Adrenal gland (tissue), 12 donors: ENCODE results near the gene RASAL1. TPM values are rescaled to one million over a fixed set of nuclear protein-coding genes. Genes with fewer than 3 reads are reported as not detected.

Experiments
- DNase-seq, 7 donors: peaks; one replicate each; pipeline ENCODE4 v3.0.0-alpha.2; 2019 to 2020
- H3K27ac ChIP-seq, 5 donors: fragments of 200-600 bp; sonication (generic) in 4 of 5; 1 replicate in 3 of 5; 2 replicates in 2 of 5; pipeline versions ENCODE4 v1.5.1 to v1.8.0; 2016 to 2020; ENCODE audit warnings: mild to moderate bottlenecking in 1 of 5
- H3K27me3 ChIP-seq: fragments of 200-600 bp; 2 replicates; pipeline ENCODE4 v1.8.0; 2021
- H3K36me3 ChIP-seq, 2 donors: fragments of 200-600 bp; replicated peaks in 1 of 2; 1 replicate in 1 of 2; 2 replicates in 1 of 2; pipeline versions ENCODE4 v1.5.1 to v1.8.0; 2018 to 2022
- H3K4me1 ChIP-seq, 2 donors: fragments of 200-600 bp; replicated peaks in 1 of 2; 1 replicate in 1 of 2; 2 replicates in 1 of 2; pipeline versions ENCODE4 v1.5.1 to v1.8.0; 2018 to 2021
- H3K4me3 ChIP-seq, 4 donors: fragments of 200-600 bp; sonication (generic) in 3 of 4; one replicate each; pipeline ENCODE4 v1.5.1; 2016 to 2018
- H3K9me3 ChIP-seq, 3 donors: fragments of 200-600 bp; sonication (generic) in 1 of 3; replicated peaks in 1 of 3; 1 replicate in 2 of 3; 2 replicates in 1 of 3; pipeline versions ENCODE4 v1.5.1 to v1.8.0; 2016 to 2021
- CTCF ChIP-seq, 6 experiments: fragments of 450-650 bp in 4 of 6; fragments of 200-600 bp in 2 of 6; sonication (generic) in 1 of 6; IDR thresholded peaks; 1 replicate in 5 of 6; 2 replicates in 1 of 6; pipeline versions ENCODE4 v1.5.1 to v1.8.0; 2016 to 2021; ENCODE audit warnings: antibody characterized with exemption in 6 of 6, mild to moderate bottlenecking in 2 of 6, moderate library complexity in 1 of 6
- POLR2A ChIP-seq, 2 donors: fragments of 450-650 bp; IDR thresholded peaks; one replicate each; pipeline ENCODE4 v1.6.1; 2017; ENCODE audit warnings: antibody characterized with exemption in 2 of 2, mild to moderate bottlenecking in 2 of 2, moderate library complexity in 1 of 2
- WGBS, 4 donors: extraction: QIAGEN DNeasy Blood & Tissue Kit in 2 of 4; methylation state at CpG; one replicate each; pipeline versions ENCODE4 v1.1.5 to v1.1.7; 2013 to 2017; 5-methylcytosine and 5-hydroxymethylcytosine counted together
- intact Hi-C, 2 donors: fragments of 100-400 bp; cut with DNase I; formaldehyde crosslinking; loops; one replicate each; pipeline versions ENCODE4 v1.14.1 to v1.15.0; 2022 to 2023
- polyA plus RNA-seq, 3 donors: library from polyadenylated mRNA; stranded (reverse); fragments of 200-250 nt in 2 of 3; fragments of 350-450 nt in 1 of 3; fragmentation: Illumina TruSeq in 1 of 3; extraction: RNeasy Lipid Tissue Mini Kit (QIAGEN cat#74804) in 1 of 3; gene quantifications; one replicate each; pipeline ENCODE4 v1.2.3, GENCODE V29; 2013 to 2014
- total RNA-seq, 9 donors: library from RNA; depleted of rRNA in 4 of 9; stranded (reverse); fragments of >200 nt in 4 of 9; fragments of 120-200 nt in 1 of 9; fragmentation: NEBNext Ultra II Directional in 1 of 9; extraction: Animal tissue kit (Norgen Biotek cat#: 25700) in 1 of 9; gene quantifications; one replicate each; pipeline versions ENCODE4 v1.1.0 to v1.2.4, GENCODE V29; 2013 to 2023
- donor health status: healthy with polysubstance abuse.
- donor health status: Bipolar disorder and iron deficiency.
- donor health status: DM: yes; HTN: yes; CAD: no.
- donor health status: DM: no; HTN: no; CAD: no.
- donor health status: DM: no; HTN: no; CAD: no.
- donor health status: DM: yes; HTN: yes; CAD: no.

Gene RASAL1
- total and polyA plus RNA-seq, 12 donors, result 22.6 to 90.4 (median 43.3) TPM

GRCh38 chr12:113061061-113061694 is 74.4 kb downstream of the RASAL1 start:
- no peak overlapping the region for H3K4me3 ChIP-seq
- no peak for TF ChIP-seq CTCF (IDR thresholded peaks at IDR 0.05)
- no peak for TF ChIP-seq POLR2A (IDR thresholded peaks at IDR 0.05)
- H3K27me3 ChIP-seq, result peaks cover 14% of the 10 kb centered on the region
- no peak for DNase-seq
- H3K27ac ChIP-seq, result no peak overlapping the region
- intact Hi-C loops, result no loop called here
- H3K36me3 ChIP-seq, result no peaks in the 10 kb centered on the region
- peaks cover 7 to 8% of the 10 kb centered on the region in 2 donors for H3K4me1 ChIP-seq
- H3K9me3 ChIP-seq, result no peaks in the 10 kb centered on the region
- WGBS, 4 donors, result 73 to 81% (median 76%) methylated on average over 10 of the region's 10 CpGs

GRCh38 chr12:113060336-113060960 is 75.1 kb downstream of the RASAL1 start:
- H3K4me3 ChIP-seq, result no peak overlapping the region
- no peak for DNase-seq
- H3K27me3 ChIP-seq, result peaks cover 14% of the 10 kb centered on the region
- peaks cover 7 to 8% of the 10 kb centered on the region in 2 donors for H3K4me1 ChIP-seq
- WGBS, 4 donors, result 83 to 91% (median 88%) methylated on average over 7 of the region's 7 CpGs
- TF ChIP-seq CTCF (IDR thresholded peaks at IDR 0.05), result no peak
- TF ChIP-seq POLR2A (IDR thresholded peaks at IDR 0.05), result no peak
- no peak overlapping the region for H3K27ac ChIP-seq
- no peaks in the 10 kb centered on the region for H3K36me3 ChIP-seq
- intact Hi-C loops, result no loop called here
- H3K9me3 ChIP-seq, result no peaks in the 10 kb centered on the region

GRCh38 chr12:113059071-113059595 is 76.4 kb downstream of the RASAL1 start:
- H3K27me3 ChIP-seq, result peaks cover 9% of the 10 kb centered on the region

More at GRCh38 chr12:113059071-113059595, 76.4 kb downstream of the RASAL1 start:
- WGBS, 4 donors, result 89 to 93% (median 92%) methylated on average over 8 of the region's 8 CpGs
- DNase-seq, result no peak
- intact Hi-C loops, result loop anchor here (5.0 to 10.0 kb wide), 2 partner anchors 33 to 376 kb away; no protein-coding TSS in a partner anchor
- Histone ChIP-seq H3K4me1 (peaks cover 7 to 8% of the 10 kb centered on the region in 2 donors), H3K36me3 (no peaks in the 10 kb centered on the region), H3K4me3 (no peak overlapping the region), H3K27ac (no peak overlapping the region), H3K9me3 (no peaks in the 10 kb centered on the region)
- no peak for TF ChIP-seq POLR2A (IDR thresholded peaks at IDR 0.05)
- no peak for TF ChIP-seq CTCF (IDR thresholded peaks at IDR 0.05)
